Right atrium auricular region (tissue), 2 donors: ENCODE measurements around the gene OR52E8. TPM values are rescaled to one million over a fixed set of nuclear protein-coding genes. Genes with fewer than 3 reads are reported as not detected.

ENCODE experiments used
- DNase-seq: peaks from one replicate; pipeline ENCODE4 v3.0.0-alpha.2; 2019; ENCODE audit warnings: low spot score
- H3K27ac ChIP-seq, 2 donors: fragments of 200-600 bp; sonication (generic); 1 replicate in 1 of 2; 2 replicates in 1 of 2; pipeline ENCODE4 v1.5.1; 2016 to 2019
- H3K27me3 ChIP-seq, 2 donors: fragments of 200-600 bp; sonication (generic); one replicate each; pipeline versions ENCODE4 v1.5.1 to v1.6.0; 2017 to 2019
- H3K36me3 ChIP-seq: fragments of 200-600 bp; sonication (generic); one replicate; pipeline ENCODE4 v1.5.1; 2016
- H3K4me1 ChIP-seq, 2 donors: fragments of 200-600 bp; sonication (generic); one replicate each; pipeline versions ENCODE4 v1.5.1 to v1.6.0; 2017 to 2019
- H3K4me3 ChIP-seq, 2 donors: fragments of 200-600 bp; sonication (generic); 1 replicate in 1 of 2; 2 replicates in 1 of 2; pipeline ENCODE4 v1.5.1; 2017 to 2019; ENCODE audit warnings: mild to moderate bottlenecking in 1 of 2, moderate library complexity in 1 of 2
- H3K9me3 ChIP-seq, 2 donors: fragments of 200-600 bp; sonication (generic); one replicate each; pipeline ENCODE4 v1.5.1; 2019
- CTCF ChIP-seq, 2 donors: fragments of 200-600 bp; sonication (generic); IDR thresholded peaks; one replicate each; pipeline ENCODE4 v1.5.1; 2019; ENCODE audit warnings: antibody characterized with exemption in 2 of 2
- total RNA-seq, 2 donors: library from RNA; depleted of rRNA; stranded (reverse); fragments of >200 nt; gene quantifications; one replicate each; pipeline ENCODE4 v1.1.0, GENCODE V29; 2016

Gene OR52E8
- total RNA-seq, 2 donors from 2014 or later, result not detected

- Histone ChIP-seq H3K27me3 (no peaks in the 10 kb centered on the region), H3K4me3 (no peak overlapping the region), H3K9me3 (peaks cover 0 to 2% of the 10 kb centered on the region in 2 donors), H3K36me3 (no peaks in the 10 kb centered on the region), H3K27ac (no peak overlapping the region), H3K4me1 (no peaks in the 10 kb centered on the region)
- no peak for DNase-seq
- TF ChIP-seq CTCF (IDR thresholded peaks at IDR 0.05), result no peak
These were observed 10.8 kb downstream of the OR52E8 start for GRCh38 chr11:5846701-5847100.

DNA sequence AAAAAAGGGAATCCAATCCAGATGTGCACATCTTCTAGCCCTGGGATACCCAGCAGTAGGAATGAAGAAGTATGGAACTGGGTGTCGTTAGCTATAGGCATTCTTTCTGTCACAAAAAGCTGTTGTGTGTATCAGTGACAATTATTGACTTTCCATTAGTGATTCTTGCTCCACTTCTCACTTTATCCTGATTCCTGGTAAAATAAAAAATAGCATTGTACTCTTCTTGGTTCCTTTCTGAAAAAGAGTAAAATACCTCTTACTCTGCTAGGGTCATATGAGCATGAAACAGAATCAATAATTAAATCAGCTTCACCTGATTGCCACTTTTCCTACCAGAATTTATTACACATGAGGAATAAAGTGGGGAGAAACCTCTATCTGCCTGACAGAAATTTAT, 15.7 kb downstream of the OR52E8 start, which contains the start of gene OR52E6:
OR52E6 (minus strand) TSS at position 101 of the 400 bp plus-strand sequence; CDS start at position 101, 0 bp downstream.
- no peak within 1 kb of the TSS for H3K4me3 ChIP-seq
- H3K9me3 ChIP-seq, result peaks cover 0 to 5% of the 10 kb centered on the region in 2 donors
- no peak within 1 kb of the TSS for H3K27ac ChIP-seq
- DNase-seq, result no peak
- H3K36me3 ChIP-seq, result no peaks in the 10 kb centered on the region
- TF ChIP-seq CTCF (IDR thresholded peaks at IDR 0.05), result no peak
- H3K27me3 ChIP-seq, result no peaks in the 10 kb centered on the region
- no peaks in the 10 kb centered on the region for H3K4me1 ChIP-seq

DNA sequence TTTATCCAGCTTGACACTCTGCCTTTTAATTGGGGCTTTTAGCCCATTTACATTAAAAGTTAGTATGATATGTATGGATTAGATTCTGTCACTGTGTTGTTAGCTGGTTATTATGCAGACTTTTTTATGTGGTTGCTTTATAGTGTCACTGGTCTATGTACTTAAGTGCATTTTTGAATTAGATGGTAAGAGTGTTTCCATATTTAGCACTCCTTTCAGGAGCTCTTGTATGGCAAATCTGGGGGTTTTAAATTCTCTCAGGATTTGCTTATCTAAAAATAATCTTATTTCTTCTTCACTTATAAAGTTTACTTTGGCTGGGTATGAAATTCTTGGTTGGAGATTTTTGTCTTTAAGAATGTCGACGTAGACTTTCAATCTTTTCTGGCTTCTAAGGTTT, 19.8 kb downstream of the OR52E8 start:
- H3K4me1 ChIP-seq, result no peaks in the 10 kb centered on the region

GRCh38 chr11:5833446-5833845, 24.0 kb downstream of the OR52E8 start:
- H3K4me3 ChIP-seq, result no peak overlapping the region
- H3K9me3 ChIP-seq, result peaks cover 0 to 1% of the 10 kb centered on the region in 2 donors
- DNase-seq, result no peak
- H3K4me1 ChIP-seq, result no peaks in the 10 kb centered on the region
- no peak for TF ChIP-seq CTCF (IDR thresholded peaks at IDR 0.05)
- H3K27me3 ChIP-seq, result no peaks in the 10 kb centered on the region
- no peaks in the 10 kb centered on the region for H3K36me3 ChIP-seq
- H3K27ac ChIP-seq, result no peak overlapping the region

More for the DNA sequence above, 19.8 kb downstream of the OR52E8 start:
- H3K36me3 ChIP-seq, result no peaks in the 10 kb centered on the region
- no peak overlapping the region for H3K27ac ChIP-seq
- no peaks in the 10 kb centered on the region for H3K27me3 ChIP-seq
- no peak for TF ChIP-seq CTCF (IDR thresholded peaks at IDR 0.05)
- no peak for DNase-seq
- peaks cover 0 to 5% of the 10 kb centered on the region in 2 donors for H3K9me3 ChIP-seq
- H3K4me3 ChIP-seq, result no peak overlapping the region

GRCh38 chr11:5831196-5831829, 26.2 kb downstream of the OR52E8 start:
- Histone ChIP-seq H3K4me3 (no peak overlapping the region), H3K27ac (no peak overlapping the region), H3K27me3 (no peaks in the 10 kb centered on the region), H3K4me1 (no peaks in the 10 kb centered on the region), H3K36me3 (no peaks in the 10 kb centered on the region), H3K9me3 (no peaks in the 10 kb centered on the region)
- TF ChIP-seq CTCF (IDR thresholded peaks at IDR 0.05), result no peak
- DNase-seq, result no peak
